Vagina (tissue), 2 donors: ENCODE measurements around the gene DNLZ. TPM values are rescaled to one million over a fixed set of nuclear protein-coding genes. Genes with fewer than 3 reads are reported as not detected.

Source experiments
- DNase-seq, 2 donors: peaks; one replicate each; pipeline ENCODE4 v3.0.0-alpha.2; 2017; ENCODE audit errors: extremely low spot score in 2 of 2
- H3K27ac ChIP-seq: fragments of 200-600 bp; sonication (generic); one replicate; pipeline ENCODE4 v1.5.1; 2019
- H3K27me3 ChIP-seq: fragments of 200-600 bp; sonication (generic); one replicate; pipeline ENCODE4 v1.5.1; 2019
- H3K36me3 ChIP-seq, 2 donors: fragments of 200-600 bp; sonication (generic); one replicate each; pipeline ENCODE4 v1.5.1; 2017 to 2019
- H3K4me1 ChIP-seq: fragments of 200-600 bp; sonication (generic); one replicate; pipeline ENCODE4 v1.5.1; 2019
- H3K4me3 ChIP-seq, 2 donors: fragments of 200-600 bp; sonication (generic); 1 replicate in 1 of 2; 2 replicates in 1 of 2; pipeline ENCODE4 v1.5.1; 2016 to 2019
- H3K9me3 ChIP-seq: fragments of 200-600 bp; sonication (generic); one replicate; pipeline ENCODE4 v1.5.1; 2019
- CTCF ChIP-seq, 3 experiments: fragments of 450-650 bp in 2 of 3; fragments of 200-600 bp in 1 of 3; sonication (generic) in 1 of 3; IDR thresholded peaks; one replicate each; pipeline ENCODE4 v1.5.1; 2017 to 2019; ENCODE audit warnings: antibody characterized with exemption in 3 of 3, mild to moderate bottlenecking in 2 of 3, moderate library complexity in 2 of 3
- POLR2A ChIP-seq, 2 donors: fragments of 450-650 bp; IDR thresholded peaks; one replicate each; pipeline ENCODE4 v1.6.1; 2017; ENCODE audit warnings: antibody characterized with exemption in 2 of 2, mild to moderate bottlenecking in 2 of 2, moderate library complexity in 2 of 2
- POLR2AphosphoS5 ChIP-seq, 2 donors: sonication (generic); formaldehyde crosslinking; IDR thresholded peaks; one replicate each; pipeline ENCODE4 v1.9.0; 2017; ENCODE audit warnings: antibody characterized with exemption in 2 of 2, mild to moderate bottlenecking in 2 of 2, low read depth in 1 of 2; ENCODE audit not compliant: insufficient read depth in 1 of 2
- intact Hi-C: fragments of 100-400 bp; cut with DNase I; formaldehyde crosslinking; loops from one replicate; pipeline ENCODE4 v1.15.1; 2023
- total RNA-seq: library from RNA; depleted of rRNA; stranded (reverse); fragments of >200 nt; gene quantifications from one replicate; pipeline ENCODE4 v1.2.3, GENCODE V29; 2016

Gene DNLZ
- total RNA-seq, 1 donor from 2014 or later = 25.0 TPM

GRCh38 chr9:136312436-136312835 lies 51.1 kb downstream of the DNLZ start:
- H3K36me3 ChIP-seq = no peaks in the 10 kb centered on the region
- no peak for DNase-seq
- H3K4me1 ChIP-seq = no peaks in the 10 kb centered on the region
- H3K9me3 ChIP-seq = no peaks in the 10 kb centered on the region
- intact Hi-C loops = loop anchor here (10.0 kb wide), 2 partner anchors 52 to 92 kb away; partner anchors contain the start of genes DNLZ and SNAPC4
- TF ChIP-seq POLR2AphosphoS5 (IDR thresholded peaks at IDR 0.05; ENCODE audit: insufficient read depth in 1 of 2, low read depth in 1 of 2) (no peak), POLR2A (IDR thresholded peaks at IDR 0.05) (no peak), CTCF (IDR thresholded peaks at IDR 0.05) (peak in 2 of 3 experiments; percentile 51 to 61)
- H3K4me3 ChIP-seq = no peak overlapping the region
- H3K27ac ChIP-seq = no peak overlapping the region
- H3K27me3 ChIP-seq = no peaks in the 10 kb centered on the region

- no peak overlapping the region for H3K27ac ChIP-seq
- TF ChIP-seq POLR2AphosphoS5 (IDR thresholded peaks at IDR 0.05; ENCODE audit: insufficient read depth in 1 of 2, low read depth in 1 of 2) = no peak
- no peak for TF ChIP-seq CTCF (IDR thresholded peaks at IDR 0.05)
- TF ChIP-seq POLR2A (IDR thresholded peaks at IDR 0.05) = no peak
- no peaks in the 10 kb centered on the region for H3K4me1 ChIP-seq
- no peaks in the 10 kb centered on the region for H3K9me3 ChIP-seq
- no peak for DNase-seq
- H3K36me3 ChIP-seq = no peaks in the 10 kb centered on the region
- no peak overlapping the region for H3K4me3 ChIP-seq
- intact Hi-C loops = loop anchor here (10.0 kb wide), 2 partner anchors 53 to 93 kb away; partner anchors contain the start of genes DNLZ and SNAPC4
- H3K27me3 ChIP-seq = no peaks in the 10 kb centered on the region
These were observed 51.6 kb downstream of the DNLZ start for GRCh38 chr9:136312009-136312375.

GRCh38 chr9:136311051-136312008 lies 52.2 kb downstream of the DNLZ start:
- no peak overlapping the region for H3K27ac ChIP-seq
- H3K27me3 ChIP-seq = no peaks in the 10 kb centered on the region
- H3K4me3 ChIP-seq = no peak overlapping the region
- H3K4me1 ChIP-seq = no peaks in the 10 kb centered on the region
- H3K36me3 ChIP-seq = no peaks in the 10 kb centered on the region
- no peak for DNase-seq
- intact Hi-C loops = loop anchor here (10.0 kb wide), 2 partner anchors 53 to 93 kb away; partner anchors contain the start of genes DNLZ and SNAPC4
- TF ChIP-seq POLR2A (IDR thresholded peaks at IDR 0.05) (no peak), CTCF (IDR thresholded peaks at IDR 0.05) (no peak), POLR2AphosphoS5 (IDR thresholded peaks at IDR 0.05; ENCODE audit: insufficient read depth in 1 of 2, low read depth in 1 of 2) (no peak)
- H3K9me3 ChIP-seq = no peaks in the 10 kb centered on the region

- Histone ChIP-seq H3K9me3 (no peaks in the 10 kb centered on the region), H3K4me1 (no peaks in the 10 kb centered on the region), H3K27me3 (no peaks in the 10 kb centered on the region), H3K4me3 (no peak overlapping the region), H3K36me3 (no peaks in the 10 kb centered on the region), H3K27ac (no peak overlapping the region)
- TF ChIP-seq CTCF (IDR thresholded peaks at IDR 0.05) = no peak
- no peak for TF ChIP-seq POLR2AphosphoS5 (IDR thresholded peaks at IDR 0.05; ENCODE audit: insufficient read depth in 1 of 2, low read depth in 1 of 2)
- TF ChIP-seq POLR2A (IDR thresholded peaks at IDR 0.05) = no peak
- intact Hi-C loops = loop anchor here (10.0 kb wide), 2 partner anchors 54 to 94 kb away; partner anchors contain the start of genes DNLZ and SNAPC4
- no peak for DNase-seq
These were observed 53.1 kb downstream of the DNLZ start for GRCh38 chr9:136310273-136311030.
